Sigmoid colon (tissue), 7 donors: ENCODE data around the gene OXCT1. TPM values are rescaled to one million over a fixed set of nuclear protein-coding genes. Genes with fewer than 3 reads are reported as not detected.

Experiments
- DNase-seq: peaks from one replicate; pipeline ENCODE4 v3.0.0-alpha.2; 2019
- H3K27ac ChIP-seq, 4 donors: fragments of 200-600 bp; sonication (generic); one replicate each; pipeline ENCODE4 v1.5.1; 2016 to 2019; ENCODE audit warnings: mild to moderate bottlenecking in 1 of 4
- H3K27me3 ChIP-seq, 3 donors: fragments of 200-600 bp; sonication (generic); one replicate each; pipeline ENCODE4 v1.5.1; 2019; ENCODE audit warnings: mild to moderate bottlenecking in 1 of 3
- H3K36me3 ChIP-seq, 4 donors: fragments of 200-600 bp; sonication (generic); one replicate each; pipeline ENCODE4 v1.5.1; 2016 to 2019
- H3K4me1 ChIP-seq, 4 donors: fragments of 200-600 bp; sonication (generic); one replicate each; pipeline ENCODE4 v1.5.1; 2017 to 2019
- H3K4me3 ChIP-seq, 4 donors: fragments of 200-600 bp; sonication (generic); one replicate each; pipeline ENCODE4 v1.5.1; 2017 to 2019; ENCODE audit warnings: mild to moderate bottlenecking in 2 of 4, moderate library complexity in 1 of 4
- H3K9me3 ChIP-seq, 4 donors: fragments of 200-600 bp in 3 of 4; sonication (generic) in 3 of 4; one replicate each; pipeline versions ENCODE4 v1.5.1 to v1.6.1; 2013 to 2019
- CTCF ChIP-seq, 4 experiments: fragments of 450-650 bp in 3 of 4; fragments of 200-600 bp in 1 of 4; IDR thresholded peaks; one replicate each; pipeline ENCODE4 v1.5.1; 2016 to 2019; ENCODE audit warnings: antibody characterized with exemption in 4 of 4, mild to moderate bottlenecking in 3 of 4, moderate library complexity in 2 of 4
- EP300 ChIP-seq, 4 donors: sonication (generic); formaldehyde crosslinking; IDR thresholded peaks; one replicate each; pipeline ENCODE4 v1.6.1; 2017; ENCODE audit warnings: antibody characterized with exemption in 4 of 4
- POLR2A ChIP-seq, 2 donors: fragments of 450-650 bp; IDR thresholded peaks; one replicate each; pipeline ENCODE4 v1.6.1; 2016; ENCODE audit warnings: antibody characterized with exemption in 2 of 2, mild to moderate bottlenecking in 2 of 2, moderate library complexity in 2 of 2
- POLR2AphosphoS5 ChIP-seq, 4 donors: sonication (generic); formaldehyde crosslinking; IDR thresholded peaks; one replicate each; pipeline ENCODE4 v1.6.1; 2017; ENCODE audit warnings: antibody characterized with exemption in 4 of 4
- WGBS, 2 donors: extraction: QIAGEN DNeasy Blood & Tissue Kit; methylation state at CpG; one replicate each; pipeline ENCODE4 v1.1.7; 2013; 5-methylcytosine and 5-hydroxymethylcytosine counted together
- intact Hi-C: fragments of 100-400 bp; cut with DNase I; formaldehyde crosslinking; loops from one replicate; pipeline ENCODE4 v1.15.1; 2023
- polyA plus RNA-seq, 3 donors: library from polyadenylated mRNA; stranded (reverse); fragments of 200-250 nt; gene quantifications; one replicate each; pipeline ENCODE4 v1.2.3, GENCODE V29; 2013
- total RNA-seq, 4 donors: library from RNA; depleted of rRNA; stranded (reverse); fragments of >200 nt; gene quantifications; one replicate each; pipeline ENCODE4 v1.1.0, GENCODE V29; 2016
- donor health status: healthy with polysubstance abuse.
- donor health status: Bipolar disorder and iron deficiency.
- donor health status: healthy.

Gene OXCT1
- total and polyA plus RNA-seq, 7 donors = 6.6 to 35.0 (median 26.1) TPM

GRCh38 chr5:41863871-41864486 lies 6.2 kb downstream of the OXCT1 start:
- no peak for DNase-seq
- intact Hi-C loops = no loop called here
- Histone ChIP-seq H3K4me1 (peaks cover 0 to 24% (median 14%) of the 10 kb centered on the region in 4 donors), H3K36me3 (peaks cover 0 to 42% (median 9%) of the 10 kb centered on the region in 4 donors), H3K27me3 (no peaks in the 10 kb centered on the region), H3K9me3 (no peaks in the 10 kb centered on the region), H3K27ac (no peak overlapping the region), H3K4me3 (no peak overlapping the region)
- no peak for TF ChIP-seq POLR2A (IDR thresholded peaks at IDR 0.05)
- TF ChIP-seq EP300 (IDR thresholded peaks at IDR 0.05) = no peak
- no peak for TF ChIP-seq POLR2AphosphoS5 (IDR thresholded peaks at IDR 0.05)
- TF ChIP-seq CTCF (IDR thresholded peaks at IDR 0.05) = no peak

GRCh38 chr5:41858890-41859289 lies 11.3 kb downstream of the OXCT1 start:
- H3K9me3 ChIP-seq = no peaks in the 10 kb centered on the region
- H3K27ac ChIP-seq = no peak overlapping the region
- intact Hi-C loops = loop anchor here (5.0 to 10.0 kb wide), 3 partner anchors 196 to 1026 kb away; no protein-coding TSS in a partner anchor
- H3K4me3 ChIP-seq = no peak overlapping the region
- peaks cover 0 to 58% (median 19%) of the 10 kb centered on the region in 4 donors for H3K36me3 ChIP-seq
- WGBS, 2 donors = 88 to 89% methylated on average over 2 of the region's 2 CpGs
- peaks cover 0 to 14% (median 0%) of the 10 kb centered on the region in 4 donors for H3K4me1 ChIP-seq
- no peaks in the 10 kb centered on the region for H3K27me3 ChIP-seq
- DNase-seq = no peak
- TF ChIP-seq CTCF (IDR thresholded peaks at IDR 0.05) = no peak
- no peak for TF ChIP-seq POLR2A (IDR thresholded peaks at IDR 0.05)
- TF ChIP-seq EP300 (IDR thresholded peaks at IDR 0.05) = no peak
- no peak for TF ChIP-seq POLR2AphosphoS5 (IDR thresholded peaks at IDR 0.05)

- H3K36me3 ChIP-seq = peaks cover 0 to 66% (median 22%) of the 10 kb centered on the region in 4 donors
- peaks cover 0 to 5% (median 0%) of the 10 kb centered on the region in 4 donors for H3K4me1 ChIP-seq
- intact Hi-C loops = loop anchor here (5.0 to 10.0 kb wide), 3 partner anchors 197 to 1027 kb away; no protein-coding TSS in a partner anchor
- no peaks in the 10 kb centered on the region for H3K27me3 ChIP-seq
- H3K9me3 ChIP-seq = no peaks in the 10 kb centered on the region
- no peak for TF ChIP-seq POLR2A (IDR thresholded peaks at IDR 0.05)
- TF ChIP-seq CTCF (IDR thresholded peaks at IDR 0.05) = no peak
- TF ChIP-seq EP300 (IDR thresholded peaks at IDR 0.05) = no peak
- TF ChIP-seq POLR2AphosphoS5 (IDR thresholded peaks at IDR 0.05) = no peak
- DNase-seq = no peak
- 81 to 88% methylated on average over 1 of the region's 1 CpG for WGBS, 2 donors
- no peak overlapping the region for H3K27ac ChIP-seq
- H3K4me3 ChIP-seq = no peak overlapping the region
Measured at GRCh38 chr5:41857989-41858388, 12.2 kb downstream of the OXCT1 start.

- TF ChIP-seq EP300 (IDR thresholded peaks at IDR 0.05) = no peak
- TF ChIP-seq CTCF (IDR thresholded peaks at IDR 0.05) = peak; percentile 47 to 75 (median 58)
- TF ChIP-seq POLR2A (IDR thresholded peaks at IDR 0.05) = no peak
- TF ChIP-seq POLR2AphosphoS5 (IDR thresholded peaks at IDR 0.05) = no peak
- no peaks in the 10 kb centered on the region for H3K9me3 ChIP-seq
- WGBS, 2 donors = 51 to 54% methylated on average over 5 of the region's 5 CpGs
- DNase-seq = no peak
- H3K36me3 ChIP-seq = peaks cover 0 to 70% (median 30%) of the 10 kb centered on the region in 4 donors
- no peak overlapping the region for H3K27ac ChIP-seq
- H3K4me3 ChIP-seq = no peak overlapping the region
- intact Hi-C loops = loop anchor here (1.0 to 10.0 kb wide), 4 partner anchors 68 to 1028 kb away; partner anchors contain the start of gene FBXO4
- no peaks in the 10 kb centered on the region for H3K27me3 ChIP-seq
- peaks cover 0 to 3% (median 0%) of the 10 kb centered on the region in 4 donors for H3K4me1 ChIP-seq
Measured at GRCh38 chr5:41856644-41857491, 13.4 kb downstream of the OXCT1 start.
